Measurements from ENCODE around the gene HSPA1B. TPM values are rescaled to one million over a fixed set of nuclear protein-coding genes. Genes with fewer than 3 reads are reported as not detected.

HSPA1B gene
- total RNA-seq = 16.9 and 34.6 TPM in 2 replicates

GRCh38 chr6:31827286-31828079 is at the start of gene HSPA1B:
HSPA1B (plus strand) TSS chr6:31827738; CDS start chr6:31827951, 213 bp downstream.

GRCh38 chr6:31795616-31796298 is 31.8 kb upstream of the HSPA1B start, which contains the start of gene VARS1:
VARS1 (minus strand) TSS chr6:31795752; CDS start chr6:31795217, 535 bp downstream.

GRCh38 chr6:31806470-31807272 is 20.9 kb upstream of the HSPA1B start, which contains the start of gene LSM2:
LSM2 (minus strand) TSS chr6:31806966; CDS start chr6:31806757, 209 bp downstream.

GRCh38 chr6:31815025-31815838 is 12.3 kb upstream of the HSPA1B start, which contains the start of the genes HSPA1A and HSPA1L:
HSPA1A (plus strand) TSS chr6:31815543; CDS start chr6:31815757, 214 bp downstream.
HSPA1L (minus strand) TSS chr6:31815283; CDS start chr6:31811972, 3,311 bp downstream.

GRCh38 chr6:31862344-31863235 is 35.1 kb downstream of the HSPA1B start, which contains the start of gene NEU1:
NEU1 (minus strand) TSS chr6:31862821; CDS start chr6:31862776, 45 bp downstream.

GRCh38 chr6:31878726-31879125 is 51.2 kb downstream of the HSPA1B start, which contains the start of gene SLC44A4:
SLC44A4 (minus strand) TSS chr6:31878997; CDS start chr6:31878980, 17 bp downstream.

Other genes starting within 250 kb of the HSPA1B start
- gene LTB, start 245.3 kb upstream of the HSPA1B start, total RNA-seq = 2.9 and 3.2 TPM in 2 replicates
- gene LST1, start 241.5 kb upstream of the HSPA1B start, total RNA-seq = 0.11 and 0.26 TPM in 2 replicates
- gene NCR3, start 234.7 kb upstream of the HSPA1B start, total RNA-seq = not detected in 2 replicates
- gene AIF1, start 212.5 kb upstream of the HSPA1B start, total RNA-seq = 0.17 TPM in 1 of 2 replicates, not detected in the other
- 21.8 and 25.5 TPM in 2 replicates for gene PRRC2A, start 207.0 kb upstream of the HSPA1B start, total RNA-seq
- gene BAG6, start 175.1 kb upstream of the HSPA1B start, total RNA-seq = 105 and 110 TPM in 2 replicates
- gene APOM, start 171.8 kb upstream of the HSPA1B start, total RNA-seq = 0.52 and 0.54 TPM in 2 replicates
- gene C6orf47, start 167.0 kb upstream of the HSPA1B start, total RNA-seq = 22.6 and 24.2 TPM in 2 replicates
- gene GPANK1, start 162.7 kb upstream of the HSPA1B start, total RNA-seq = 14.0 and 14.5 TPM in 2 replicates
- 71.8 and 77.7 TPM in 2 replicates for gene CSNK2B, start 161.7 kb upstream of the HSPA1B start, total RNA-seq
- 1.4 and 1.9 TPM in 2 replicates for gene LY6G5B, start 157.8 kb upstream of the HSPA1B start, total RNA-seq
- 1.4 and 1.5 TPM in 2 replicates for gene LY6G5C, start 146.7 kb upstream of the HSPA1B start, total RNA-seq
- 52.7 and 62.4 TPM in 2 replicates for gene ABHD16A, start 124.4 kb upstream of the HSPA1B start, total RNA-seq
- not detected in 2 replicates for gene LY6G6F, start 120.9 kb upstream of the HSPA1B start, total RNA-seq
- not detected in 2 replicates for gene LY6G6D, start 112.4 kb upstream of the HSPA1B start, total RNA-seq
- gene LY6G6C, start 106.0 kb upstream of the HSPA1B start, total RNA-seq = not detected in 2 replicates
- not detected in 2 replicates for gene MPIG6B, start 104.4 kb upstream of the HSPA1B start, total RNA-seq
- 122 and 139 TPM in 2 replicates for gene DDAH2, start 98.4 kb upstream of the HSPA1B start, total RNA-seq
- gene CLIC1, start 91.2 kb upstream of the HSPA1B start, total RNA-seq = 545 and 566 TPM in 2 replicates
- 2.3 and 3.0 TPM in 2 replicates for gene MSH5, start 87.7 kb upstream of the HSPA1B start, total RNA-seq
- 2.2 and 8.0 TPM in 2 replicates for gene SAPCD1, start 65.1 kb upstream of the HSPA1B start, total RNA-seq
- gene VWA7, start 50.4 kb upstream of the HSPA1B start, total RNA-seq = 0.09 and 0.22 TPM in 2 replicates
- gene VARS1, start 32.0 kb upstream of the HSPA1B start, total RNA-seq = 31.2 and 36.4 TPM in 2 replicates
- gene LSM2, start 20.8 kb upstream of the HSPA1B start, total RNA-seq = 22.2 and 26.3 TPM in 2 replicates
- gene HSPA1L, start 12.5 kb upstream of the HSPA1B start, total RNA-seq = 1.2 and 1.5 TPM in 2 replicates
- gene HSPA1A, start 12.2 kb upstream of the HSPA1B start, total RNA-seq = 78.6 and 81.2 TPM in 2 replicates
- gene NEU1, start 35.1 kb downstream of the HSPA1B start, total RNA-seq = 43.3 and 54.0 TPM in 2 replicates
- gene SLC44A4, start 51.3 kb downstream of the HSPA1B start, total RNA-seq = not detected in 2 replicates
- 24.9 and 29.6 TPM in 2 replicates for gene EHMT2, start 70.0 kb downstream of the HSPA1B start, total RNA-seq
- gene ZBTB12, start 74.3 kb downstream of the HSPA1B start, total RNA-seq = 2.4 and 2.8 TPM in 2 replicates
- 0.17 and 0.22 TPM in 2 replicates for gene C2, start 100.0 kb downstream of the HSPA1B start, total RNA-seq
- gene CFB, start 118.4 kb downstream of the HSPA1B start, total RNA-seq = 0.09 and 0.22 TPM in 2 replicates
- 68.1 and 76.8 TPM in 2 replicates for gene NELFE, start 131.2 kb downstream of the HSPA1B start, total RNA-seq
- 23.6 and 24.9 TPM in 2 replicates for gene SKIC2, start 131.4 kb downstream of the HSPA1B start, total RNA-seq
- 7.3 and 8.3 TPM in 2 replicates for gene DXO, start 144.4 kb downstream of the HSPA1B start, total RNA-seq
- gene C4A, start 154.3 kb downstream of the HSPA1B start, total RNA-seq = 1.0 and 1.3 TPM in 2 replicates
- gene C4B, start 187.1 kb downstream of the HSPA1B start, total RNA-seq = 1.1 and 1.3 TPM in 2 replicates
- gene CYP21A2, start 210.7 kb downstream of the HSPA1B start, total RNA-seq = under 0.01 TPM in 2 replicates

Data from dermis lymphatic vessel endothelial cell (primary cell).